ENCODE results near the gene RASAL2. TPM values are rescaled to one million over a fixed set of nuclear protein-coding genes. Genes with fewer than 3 reads are reported as not detected.

RASAL2 gene
- total and polyA plus RNA-seq, 2 of the 13 experiments (the other 11 are each of a cell fraction or from before 2014, with no cell fraction given): 5.4 to 5.9 TPM

- TF ChIP-seq, protein P1, sequence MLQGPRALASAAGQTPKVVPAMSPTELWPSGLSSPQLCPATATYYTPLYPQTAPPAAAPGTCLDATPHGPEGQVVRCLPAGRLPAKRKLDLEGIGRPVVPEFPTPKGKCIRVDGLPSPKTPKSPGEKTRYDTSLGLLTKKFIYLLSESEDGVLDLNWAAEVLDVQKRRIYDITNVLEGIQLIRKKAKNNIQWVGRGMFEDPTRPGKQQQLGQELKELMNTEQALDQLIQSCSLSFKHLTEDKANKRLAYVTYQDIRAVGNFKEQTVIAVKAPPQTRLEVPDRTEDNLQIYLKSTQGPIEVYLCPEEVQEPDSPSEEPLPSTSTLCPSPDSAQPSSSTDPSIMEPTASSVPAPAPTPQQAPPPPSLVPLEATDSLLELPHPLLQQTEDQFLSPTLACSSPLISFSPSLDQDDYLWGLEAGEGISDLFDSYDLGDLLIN (CRISPR knock-in tag; IDR thresholded peaks at IDR 0.05; ENCODE audit: borderline replicate concordance): no peak
- TF ChIP-seq, protein P2, sequence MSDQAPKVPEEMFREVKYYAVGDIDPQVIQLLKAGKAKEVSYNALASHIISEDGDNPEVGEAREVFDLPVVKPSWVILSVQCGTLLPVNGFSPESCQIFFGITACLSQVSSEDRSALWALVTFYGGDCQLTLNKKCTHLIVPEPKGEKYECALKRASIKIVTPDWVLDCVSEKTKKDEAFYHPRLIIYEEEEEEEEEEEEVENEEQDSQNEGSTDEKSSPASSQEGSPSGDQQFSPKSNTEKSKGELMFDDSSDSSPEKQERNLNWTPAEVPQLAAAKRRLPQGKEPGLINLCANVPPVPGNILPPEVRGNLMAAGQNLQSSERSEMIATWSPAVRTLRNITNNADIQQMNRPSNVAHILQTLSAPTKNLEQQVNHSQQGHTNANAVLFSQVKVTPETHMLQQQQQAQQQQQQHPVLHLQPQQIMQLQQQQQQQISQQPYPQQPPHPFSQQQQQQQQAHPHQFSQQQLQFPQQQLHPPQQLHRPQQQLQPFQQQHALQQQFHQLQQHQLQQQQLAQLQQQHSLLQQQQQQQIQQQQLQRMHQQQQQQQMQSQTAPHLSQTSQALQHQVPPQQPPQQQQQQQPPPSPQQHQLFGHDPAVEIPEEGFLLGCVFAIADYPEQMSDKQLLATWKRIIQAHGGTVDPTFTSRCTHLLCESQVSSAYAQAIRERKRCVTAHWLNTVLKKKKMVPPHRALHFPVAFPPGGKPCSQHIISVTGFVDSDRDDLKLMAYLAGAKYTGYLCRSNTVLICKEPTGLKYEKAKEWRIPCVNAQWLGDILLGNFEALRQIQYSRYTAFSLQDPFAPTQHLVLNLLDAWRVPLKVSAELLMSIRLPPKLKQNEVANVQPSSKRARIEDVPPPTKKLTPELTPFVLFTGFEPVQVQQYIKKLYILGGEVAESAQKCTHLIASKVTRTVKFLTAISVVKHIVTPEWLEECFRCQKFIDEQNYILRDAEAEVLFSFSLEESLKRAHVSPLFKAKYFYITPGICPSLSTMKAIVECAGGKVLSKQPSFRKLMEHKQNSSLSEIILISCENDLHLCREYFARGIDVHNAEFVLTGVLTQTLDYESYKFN (CRISPR knock-in tag; conservative IDR thresholded peaks at IDR 0.05): no peak
- TF ChIP-seq NR1H2 (CRISPR knock-in tag; IDR thresholded peaks at IDR 0.05; ENCODE audit: borderline replicate concordance, low read depth): no peak
- TF ChIP-seq GMEB2 (CRISPR knock-in tag; IDR thresholded peaks at IDR 0.05; ENCODE audit: low read depth): no peak
- TF ChIP-seq HNF4A (CRISPR knock-in tag; IDR thresholded peaks at IDR 0.05): no peak
- 0 out of 2 replicates have a peak, but pooled peaks have one; percentile 41 for TF ChIP-seq ZNF772 (CRISPR knock-in tag; IDR thresholded peaks at IDR 0.05)
- TF ChIP-seq, protein P3, sequence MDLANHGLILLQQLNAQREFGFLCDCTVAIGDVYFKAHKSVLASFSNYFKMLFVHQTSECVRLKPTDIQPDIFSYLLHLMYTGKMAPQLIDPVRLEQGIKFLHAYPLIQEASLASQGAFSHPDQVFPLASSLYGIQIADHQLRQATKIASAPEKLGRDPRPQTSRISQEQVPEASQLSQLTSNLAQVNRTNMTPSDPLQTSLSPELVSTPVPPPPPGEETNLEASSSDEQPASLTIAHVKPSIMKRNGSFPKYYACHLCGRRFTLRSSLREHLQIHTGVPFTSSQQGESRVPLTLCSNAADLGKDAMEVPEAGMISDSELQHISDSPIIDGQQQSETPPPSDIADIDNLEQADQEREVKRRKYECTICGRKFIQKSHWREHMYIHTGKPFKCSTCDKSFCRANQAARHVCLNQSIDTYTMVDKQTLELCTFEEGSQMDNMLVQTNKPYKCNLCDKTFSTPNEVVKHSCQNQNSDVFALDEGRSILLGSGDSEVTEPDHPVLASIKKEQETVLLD (CRISPR knock-in tag; IDR thresholded peaks at IDR 0.05; ENCODE audit: low read depth): peak; percentile 47; the same call in 1 of the 2 replicates
- TF ChIP-seq NR0B2 (CRISPR knock-in tag; IDR thresholded peaks at IDR 0.05): no peak; the same call in 1 of the 2 replicates
- TF ChIP-seq ZNF318 (CRISPR knock-in tag; IDR thresholded peaks at IDR 0.05): no peak
Measured at GRCh38 chr1:178093951-178094738, at the start of gene RASAL2 (continued).

All from HepG2 (cell line).